HepG2 (cell line): ENCODE data around the gene CABLES1. TPM values are rescaled to one million over a fixed set of nuclear protein-coding genes. Genes with fewer than 3 reads are reported as not detected.

Experiments
- ATAC-seq: fragments of 200-7000 bp; cut with Tn5 transposase; 3 replicates; pipeline ENCODE4 v1.9.1; 2020; ENCODE audit warnings: mild to moderate bottlenecking, moderate library complexity
- BruUV-seq: library from RNA; stranded (reverse); fragments of 400-500 nt; replicated peaks from 2 replicates; lab custom pipeline; 2021; lab: Mats Ljungman, UMichigan
- CTCF ChIA-PET: fragments of 300-600 bp; formaldehyde crosslinking; extraction: SDS; loops from one replicate; lab custom pipeline; 2021; ENCODE audit warnings: low total read pairs, inconsistent platforms, low intra/inter-chr PET ratio; lab: Yijun Ruan, JAX
- POLR2A ChIA-PET: fragments of 350-600 bp; sonication (Branson Sonifier 250); formaldehyde crosslinking; loops from one replicate; lab custom pipeline; 2020; ENCODE audit warnings: antibody characterized with exemption, inconsistent platforms; lab: Yijun Ruan, JAX
- DNase-seq: peaks from one replicate; pipeline ENCODE4 v3.0.0-alpha.2; 2015; ENCODE audit warnings: low spot score
- FAIRE-seq: peaks from 3 replicates; lab custom pipeline; 2011; peaks lifted over from hg19 to GRCh38; lab: Jason Lieb, UNC
- H2AFZ ChIP-seq: one replicate; pipeline ENCODE4 v1.6.1; 2011; ENCODE audit warnings: low read length, inconsistent platforms
- H3K27ac ChIP-seq: fragments of 300-600 bp; 3 replicates; pipeline ENCODE4 v1.8.0; 2011; ENCODE audit warnings: mixed run types, mild to moderate bottlenecking, mixed read lengths, low read length, inconsistent platforms; ENCODE audit not compliant: insufficient read depth; ENCODE audit errors: extremely low read length
- H3K27me3 ChIP-seq, 2 experiments: fragments of 200-600 bp in 1 of 2; 2 replicates in 1 of 2; 3 replicates in 1 of 2; pipeline versions ENCODE4 v1.6.0 to v1.8.0; 2011; ENCODE audit warnings: low read length in 2 of 2, mild to moderate bottlenecking in 2 of 2, moderate library complexity in 2 of 2, inconsistent platforms in 1 of 2; ENCODE audit not compliant: insufficient read depth in 2 of 2, control insufficient read depth in 1 of 2
- H3K36me3 ChIP-seq, 2 experiments: fragments of 200-600 bp in 1 of 2; replicated peaks in 1 of 2; 2 replicates in 1 of 2; 3 replicates in 1 of 2; pipeline versions ENCODE4 v1.5.1 to v1.8.0; 2011; ENCODE audit warnings: low read length in 2 of 2, inconsistent platforms in 1 of 2; ENCODE audit not compliant: insufficient read depth in 2 of 2, control insufficient read depth in 1 of 2
- H3K4me1 ChIP-seq: 2 replicates; pipeline ENCODE4 v1.5.1; 2012; ENCODE audit warnings: low read length, inconsistent platforms; ENCODE audit not compliant: insufficient read depth
- H3K4me2 ChIP-seq: 2 replicates; pipeline ENCODE4 v1.6.0; 2011; ENCODE audit warnings: low read depth, low read length, inconsistent platforms
- H3K4me3 ChIP-seq, 3 experiments: fragments of 200-600 bp in 1 of 3; sonication (generic), shearing (Covaris generic) in 1 of 3; replicated peaks in 1 of 3; 2 replicates each; pipeline ENCODE4 v1.5.1; 2011 to 2016; ENCODE audit warnings: low read length in 3 of 3, inconsistent platforms in 2 of 3, low read depth in 2 of 3, mild to moderate bottlenecking in 2 of 3, control low read depth in 1 of 3, mixed read lengths in 1 of 3; ENCODE audit not compliant: insufficient read depth in 1 of 3
- H3K79me2 ChIP-seq: one replicate; pipeline ENCODE4 v1.6.1; 2011; ENCODE audit warnings: low read length, inconsistent platforms; ENCODE audit not compliant: insufficient read depth
- H3K9ac ChIP-seq: 2 replicates; pipeline ENCODE4 v1.6.0; 2011; ENCODE audit warnings: mild to moderate bottlenecking, low read depth, low read length, inconsistent platforms; ENCODE audit not compliant: insufficient read depth
- H3K9me3 ChIP-seq: 2 replicates; pipeline ENCODE4 v1.5.1; 2012; ENCODE audit warnings: mild to moderate bottlenecking, low read length
- H4K20me1 ChIP-seq: 2 replicates; pipeline ENCODE4 v1.6.0; 2011; ENCODE audit warnings: inconsistent platforms, mild to moderate bottlenecking, low read length, moderate library complexity; ENCODE audit not compliant: insufficient read depth
- CCDC6 ChIP-seq: sonication (generic); formaldehyde crosslinking; IDR thresholded peaks from 2 replicates; pipeline ENCODE4 v1.8.1; 2022; ENCODE audit warnings: mild to moderate bottlenecking, missing genetic modification reagents, moderate library complexity
- CREB1 ChIP-seq, 2 experiments: fragments of 450-650 bp in 1 of 2; IDR thresholded peaks; 2 replicates each; pipeline ENCODE4 v1.6.1; 2016 to 2017; ENCODE audit warnings: control low read depth in 1 of 2, mild to moderate bottlenecking in 1 of 2, missing compliant biosample characterization in 1 of 2, missing genetic modification characterization in 1 of 2
- JUND ChIP-seq: sonication (generic); formaldehyde crosslinking; IDR thresholded peaks from 2 replicates; pipeline ENCODE4 v1.8.0; 2022; ENCODE audit warnings: mild to moderate bottlenecking, missing genetic modification reagents
- NR3C1 ChIP-seq: sonication (generic); formaldehyde crosslinking; IDR thresholded peaks from 2 replicates; pipeline ENCODE4 v1.4.0; 2020; ENCODE audit warnings: missing genetic modification reagents
- PCBP1 ChIP-seq: fragments of 200-400 bp; formaldehyde crosslinking; IDR thresholded peaks from 2 replicates; pipeline ENCODE4 v1.6.1; 2017; ENCODE audit warnings: mild to moderate bottlenecking, low read depth, low read length, borderline replicate concordance
- SMARCE1 ChIP-seq: fragments of 450-650 bp; IDR thresholded peaks from 2 replicates; pipeline ENCODE4 v1.6.1; 2017; ENCODE audit warnings: borderline replicate concordance
- ZNF235 ChIP-seq: sonication (generic); formaldehyde crosslinking; IDR thresholded peaks from 2 replicates; pipeline ENCODE4 v1.8.1; 2023; ENCODE audit warnings: mild to moderate bottlenecking, missing genetic modification reagents, borderline replicate concordance
- ZNF260 ChIP-seq: sonication (generic); formaldehyde crosslinking; IDR thresholded peaks from 2 replicates; pipeline ENCODE4 v1.4.0; 2020; ENCODE audit warnings: missing genetic modification reagents, low read depth, mild to moderate bottlenecking, borderline replicate concordance
- ZNF552 ChIP-seq: sonication (generic); formaldehyde crosslinking; IDR thresholded peaks from 2 replicates; pipeline ENCODE4 v1.9.0; 2022; ENCODE audit warnings: missing genetic modification reagents, mild to moderate bottlenecking, borderline replicate concordance
- ZNF563 ChIP-seq: sonication (generic); formaldehyde crosslinking; IDR thresholded peaks from 2 replicates; pipeline ENCODE4 v1.8.0; 2022; ENCODE audit warnings: mild to moderate bottlenecking, moderate library complexity, missing genetic modification reagents
- ZNF605 ChIP-seq: sonication (generic); formaldehyde crosslinking; IDR thresholded peaks from 2 replicates; pipeline ENCODE4 v1.8.0; 2022; ENCODE audit warnings: mild to moderate bottlenecking, missing genetic modification reagents
- ZNF839 ChIP-seq: sonication (generic); formaldehyde crosslinking; IDR thresholded peaks from 2 replicates; pipeline ENCODE4 v1.4.0; 2020; ENCODE audit warnings: missing genetic modification reagents, mild to moderate bottlenecking, borderline replicate concordance
- WGBS: methylation state at CpG from one replicate; pipeline ENCODE4 v1.1.6; 2017; ENCODE audit warnings: low lambda C conversion rate; 5-methylcytosine and 5-hydroxymethylcytosine counted together
- in situ Hi-C: cut with HindIII; loops from 2 replicates; pipeline ENCODE4 v1.10.0; 2017; ENCODE audit warnings: low pct_unique_long_range_greater_than_20kb; ENCODE audit not compliant: extremely low pct_ligation_motif_present
- intact Hi-C: fragments of 100-400 bp; cut with micrococcal nuclease; formaldehyde crosslinking; loops from one replicate; pipeline ENCODE4 v1.10.0; 2022; ENCODE audit not compliant: unreplicated experiment
- polyA plus RNA-seq, 8 experiments: library from polyadenylated mRNA; depleted of rRNA in 3 of 8; stranded (reverse) in 7 of 8; unstranded in 1 of 8; fragments of >200 nt; fragmentation: Illumina TruSeq in 4 of 8; extraction: Trizol in 4 of 8; gene quantifications; 2 replicates each; pipeline versions ENCODE4 v1.2.1 to v1.2.3, GENCODE V29; 2011 to 2016; ENCODE audit warnings: low read depth in 4 of 8, missing spikeins in 1 of 8, mixed read lengths in 1 of 8; ENCODE audit not compliant: insufficient read depth in 1 of 8
- total RNA-seq, 5 experiments: library from RNA; depleted of rRNA; stranded (reverse); fragments of >200 nt; fragmentation: Illumina TruSeq; extraction: Trizol; gene quantifications; 2 replicates each; pipeline ENCODE4 v1.2.3, GENCODE V29; 2016; ENCODE audit warnings: low read depth in 1 of 5
- TF ChIP-seq, protein P1 (sequence below): IDR thresholded peaks from 2 replicates; pipeline ENCODE4 v1.6.1; 2016; ENCODE audit warnings: missing genetic modification reagents, missing compliant biosample characterization
- TF ChIP-seq, protein P2 (sequence below): sonication (generic); formaldehyde crosslinking; IDR thresholded peaks from 2 replicates; pipeline ENCODE4 v1.4.0; 2020; ENCODE audit warnings: missing genetic modification reagents; ENCODE audit errors: not compliant biosample characterization
- TF ChIP-seq, protein P3 (sequence below): sonication (generic); formaldehyde crosslinking; IDR thresholded peaks from 2 replicates; pipeline ENCODE4 v1.5.1; 2020; ENCODE audit warnings: missing genetic modification reagents, mild to moderate bottlenecking, borderline replicate concordance
- TF ChIP-seq, protein P4 (sequence below): sonication (generic); formaldehyde crosslinking; IDR thresholded peaks from 2 replicates; pipeline ENCODE4 v1.4.0; 2020; ENCODE audit warnings: missing genetic modification reagents

Gene CABLES1
- total and polyA plus RNA-seq, 2 of the 13 experiments (the other 11 are each of a cell fraction or from before 2014, with no cell fraction given), result 14.7 to 25.8 TPM

DNA sequence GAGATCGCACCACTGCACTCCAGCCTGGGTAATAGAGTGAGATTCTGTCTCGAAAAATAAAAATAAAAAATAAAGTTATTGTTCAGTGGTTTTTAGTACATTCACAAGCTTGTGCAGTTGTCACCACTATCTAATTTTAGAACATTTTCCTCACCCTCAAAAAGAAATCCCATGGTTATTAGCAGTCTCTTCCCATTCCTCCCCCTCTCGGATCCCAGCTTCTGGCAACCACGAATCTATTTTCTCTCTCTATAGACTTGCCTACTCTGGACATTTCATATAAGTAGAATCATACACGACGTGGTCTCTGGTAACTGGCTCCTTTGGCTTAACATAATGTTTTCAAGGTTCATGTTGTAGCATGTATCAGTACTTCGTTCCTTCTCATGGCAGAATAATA, 38.6 kb downstream of the CABLES1 start:
- H3K9me3 ChIP-seq, result no peaks in the 10 kb centered on the region
- H2AFZ ChIP-seq, result no peak overlapping the region
- peaks cover 17% of the 10 kb centered on the region for H3K4me1 ChIP-seq
- H3K79me2 ChIP-seq, result peaks cover 21% of the 10 kb centered on the region
- H3K9ac ChIP-seq, result no peak overlapping the region
- ChIA-PET POLR2A (no interaction called here), CTCF (no interaction called here)
- TF ChIP-seq, protein P1, sequence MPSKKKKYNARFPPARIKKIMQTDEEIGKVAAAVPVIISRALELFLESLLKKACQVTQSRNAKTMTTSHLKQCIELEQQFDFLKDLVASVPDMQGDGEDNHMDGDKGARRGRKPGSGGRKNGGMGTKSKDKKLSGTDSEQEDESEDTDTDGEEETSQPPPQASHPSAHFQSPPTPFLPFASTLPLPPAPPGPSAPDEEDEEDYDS (CRISPR knock-in tag), result no peak
- TF ChIP-seq CREB1 (IDR thresholded peaks at IDR 0.05) (no peak), CREB1 (CRISPR knock-in tag; IDR thresholded peaks at IDR 0.05) (no peak), NR3C1 (CRISPR knock-in tag) (no peak), JUND (CRISPR knock-in tag) (no peak), ZNF260 (CRISPR knock-in tag) (no peak), ZNF235 (CRISPR knock-in tag) (no peak), CCDC6 (CRISPR knock-in tag) (no peak), SMARCE1 (no peak), PCBP1 (no peak), ZNF605 (CRISPR knock-in tag) (no peak), ZNF563 (no peak), ZNF552 (CRISPR knock-in tag) (no peak), ZNF839 (CRISPR knock-in tag) (no peak)
- TF ChIP-seq, protein P2, sequence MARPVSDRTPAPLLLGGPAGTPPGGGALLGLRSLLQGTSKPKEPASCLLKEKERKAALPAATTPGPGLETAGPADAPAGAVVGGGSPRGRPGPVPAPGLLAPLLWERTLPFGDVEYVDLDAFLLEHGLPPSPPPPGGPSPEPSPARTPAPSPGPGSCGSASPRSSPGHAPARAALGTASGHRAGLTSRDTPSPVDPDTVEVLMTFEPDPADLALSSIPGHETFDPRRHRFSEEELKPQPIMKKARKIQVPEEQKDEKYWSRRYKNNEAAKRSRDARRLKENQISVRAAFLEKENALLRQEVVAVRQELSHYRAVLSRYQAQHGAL (CRISPR knock-in tag), result no peak
- TF ChIP-seq, protein P3, sequence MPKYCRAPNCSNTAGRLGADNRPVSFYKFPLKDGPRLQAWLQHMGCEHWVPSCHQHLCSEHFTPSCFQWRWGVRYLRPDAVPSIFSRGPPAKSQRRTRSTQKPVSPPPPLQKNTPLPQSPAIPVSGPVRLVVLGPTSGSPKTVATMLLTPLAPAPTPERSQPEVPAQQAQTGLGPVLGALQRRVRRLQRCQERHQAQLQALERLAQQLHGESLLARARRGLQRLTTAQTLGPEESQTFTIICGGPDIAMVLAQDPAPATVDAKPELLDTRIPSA, result no peak
- TF ChIP-seq, protein P4, sequence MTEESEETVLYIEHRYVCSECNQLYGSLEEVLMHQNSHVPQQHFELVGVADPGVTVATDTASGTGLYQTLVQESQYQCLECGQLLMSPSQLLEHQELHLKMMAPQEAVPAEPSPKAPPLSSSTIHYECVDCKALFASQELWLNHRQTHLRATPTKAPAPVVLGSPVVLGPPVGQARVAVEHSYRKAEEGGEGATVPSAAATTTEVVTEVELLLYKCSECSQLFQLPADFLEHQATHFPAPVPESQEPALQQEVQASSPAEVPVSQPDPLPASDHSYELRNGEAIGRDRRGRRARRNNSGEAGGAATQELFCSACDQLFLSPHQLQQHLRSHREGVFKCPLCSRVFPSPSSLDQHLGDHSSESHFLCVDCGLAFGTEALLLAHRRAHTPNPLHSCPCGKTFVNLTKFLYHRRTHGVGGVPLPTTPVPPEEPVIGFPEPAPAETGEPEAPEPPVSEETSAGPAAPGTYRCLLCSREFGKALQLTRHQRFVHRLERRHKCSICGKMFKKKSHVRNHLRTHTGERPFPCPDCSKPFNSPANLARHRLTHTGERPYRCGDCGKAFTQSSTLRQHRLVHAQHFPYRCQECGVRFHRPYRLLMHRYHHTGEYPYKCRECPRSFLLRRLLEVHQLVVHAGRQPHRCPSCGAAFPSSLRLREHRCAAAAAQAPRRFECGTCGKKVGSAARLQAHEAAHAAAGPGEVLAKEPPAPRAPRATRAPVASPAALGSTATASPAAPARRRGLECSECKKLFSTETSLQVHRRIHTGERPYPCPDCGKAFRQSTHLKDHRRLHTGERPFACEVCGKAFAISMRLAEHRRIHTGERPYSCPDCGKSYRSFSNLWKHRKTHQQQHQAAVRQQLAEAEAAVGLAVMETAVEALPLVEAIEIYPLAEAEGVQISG (CRISPR knock-in tag), result no peak
- no peak overlapping the region for H3K4me3 ChIP-seq
- no peak overlapping the region for H3K4me2 ChIP-seq
- intact Hi-C loops (no loop called here), in situ Hi-C loops (no loop called here)
- no peak for DNase-seq
- BruUV-seq, result no TSS peak
- WGBS, result 97% methylated on average over 7 of the region's 7 CpGs
- H3K36me3 ChIP-seq, result peaks cover 0 to 11% of the 10 kb centered on the region in 2 experiments; a peak in 4 of 5 replicates
- no peaks in the 10 kb centered on the region for H3K27me3 ChIP-seq
- H3K27ac ChIP-seq, result no peak overlapping the region
- no peak for ATAC-seq
- no peak for FAIRE-seq
- H4K20me1 ChIP-seq, result peaks cover 4% of the 10 kb centered on the region; the same call in 1 of the 2 replicates
